Right cardiac atrium (tissue), 5 donors: ENCODE measurements around the gene ALG12. TPM values are rescaled to one million over a fixed set of nuclear protein-coding genes. Genes with fewer than 3 reads are reported as not detected.

Source experiments
- ATAC-seq, 2 donors: fragments of 200-7000 bp; cut with Tn5 transposase; one replicate each; pipeline versions ENCODE4 v1.8.0 to v1.9.1; 2020; ENCODE audit warnings: moderate library complexity in 2 of 2, mild to moderate bottlenecking in 1 of 2
- DNase-seq, 3 donors: peaks; one replicate each; pipeline ENCODE4 v3.0.0-alpha.2; 2020
- H3K27ac ChIP-seq: one replicate; pipeline ENCODE4 v1.5.1; 2013; ENCODE audit warnings: mild to moderate bottlenecking, low read length, control low read depth, moderate library complexity
- H3K27me3 ChIP-seq: one replicate; pipeline ENCODE4 v1.6.1; 2013; ENCODE audit not compliant: control insufficient read depth, insufficient read depth
- H3K4me1 ChIP-seq: one replicate; pipeline ENCODE4 v1.6.1; 2013; ENCODE audit warnings: low read length; ENCODE audit not compliant: control insufficient read depth, insufficient read depth
- H3K4me3 ChIP-seq: one replicate; pipeline ENCODE4 v1.5.1; 2013; ENCODE audit warnings: low read length, control low read depth
- H3K9me3 ChIP-seq: one replicate; pipeline ENCODE4 v1.6.1; 2013; ENCODE audit warnings: low read length; ENCODE audit not compliant: control insufficient read depth
- WGBS: extraction: QIAGEN DNeasy Blood & Tissue Kit; methylation state at CpG from one replicate; pipeline ENCODE4 v1.1.7; 2013; 5-methylcytosine and 5-hydroxymethylcytosine counted together
- intact Hi-C, 4 donors: fragments of 100-400 bp; cut with DNase I; formaldehyde crosslinking; loops; one replicate each; pipeline versions ENCODE4 v1.11.0 to v1.14.0; 2022 to 2023
- polyA plus RNA-seq: library from polyadenylated mRNA; stranded (reverse); fragments of 200-250 nt; gene quantifications from one replicate; pipeline ENCODE4 v1.2.3, GENCODE V29; 2013
- total RNA-seq, 4 donors: library from RNA; stranded (reverse); fragmentation: NEBNext Ultra II Directional; extraction: Animal tissue kit (Norgen Biotek cat#: 25700); gene quantifications; one replicate each; pipeline ENCODE4 v1.2.1, GENCODE V29; 2021
- donor health status: healthy with polysubstance abuse.
- donor health status: DM: no; HTN: yes; CAD: no.
- donor health status: DM: no; HTN: no; CAD: no.
- donor health status: DM: no; HTN: yes; CAD: no; lungs with severe emphysema.
- donor health status: DM: yes; HTN: yes; CAD: no.

ALG12 gene
- total and polyA plus RNA-seq, 5 donors = 13.0 to 19.7 (median 16.2) TPM

GRCh38 chr22:49907807-49908206 is 10.4 kb downstream of the ALG12 start:
- no peak overlapping the region for H3K4me3 ChIP-seq
- no peaks in the 10 kb centered on the region for H3K4me1 ChIP-seq
- no peak for ATAC-seq
- WGBS = 96% methylated on average over 19 of the region's 19 CpGs
- no peaks in the 10 kb centered on the region for H3K9me3 ChIP-seq
- H3K27me3 ChIP-seq = no peaks in the 10 kb centered on the region
- DNase-seq = peak in 1 of 3 donors; percentile 47
- intact Hi-C loops = loop anchor here in 1 of 4 donors (10.0 kb wide), 1 partner anchor 143 kb away; no protein-coding TSS in a partner anchor
- H3K27ac ChIP-seq = no peak overlapping the region

DNA sequence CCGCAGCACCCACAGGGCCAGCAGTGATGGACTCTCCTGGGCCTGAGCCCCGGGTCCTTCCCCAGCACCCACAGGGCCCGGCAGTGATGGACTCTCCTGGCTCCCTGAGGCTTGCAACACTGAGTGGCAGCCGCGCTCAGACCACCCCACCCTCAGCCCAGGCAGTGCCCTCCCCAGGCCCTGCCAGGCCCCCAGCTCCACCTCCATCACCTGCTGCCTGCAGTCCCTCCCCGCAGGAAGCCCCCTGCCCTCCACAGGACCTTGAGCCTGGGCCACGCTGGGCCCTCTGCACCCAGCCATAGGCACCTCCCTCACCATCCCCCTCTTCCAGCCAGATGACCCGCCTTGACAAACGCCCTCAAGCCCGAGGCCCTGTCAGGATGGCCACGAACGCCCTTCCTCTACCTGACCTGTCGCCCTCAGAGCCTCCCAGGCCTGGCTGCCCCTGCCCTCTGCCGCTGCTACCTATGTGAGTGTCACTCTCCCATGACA is 11.4 kb downstream of the ALG12 start:
- WGBS = 92% methylated on average over 14 of the region's 14 CpGs
- Histone ChIP-seq H3K4me3 (no peak overlapping the region), H3K27me3 (no peaks in the 10 kb centered on the region), H3K27ac (no peak overlapping the region), H3K4me1 (no peaks in the 10 kb centered on the region), H3K9me3 (no peaks in the 10 kb centered on the region)
- ATAC-seq (peak; percentile 8 to 30), DNase-seq (peak in 1 of 3 donors; percentile 25)
- intact Hi-C loops = loop anchor here in 1 of 4 donors (10.0 kb wide), 1 partner anchor 142 kb away; no protein-coding TSS in a partner anchor

- 94% methylated on average over 28 of the region's 28 CpGs for WGBS
- intact Hi-C loops = loop anchor here in 1 of 4 donors (10.0 kb wide), 1 partner anchor 141 kb away; no protein-coding TSS in a partner anchor
- Histone ChIP-seq H3K27me3 (no peaks in the 10 kb centered on the region), H3K4me3 (no peak overlapping the region), H3K9me3 (no peaks in the 10 kb centered on the region), H3K4me1 (no peaks in the 10 kb centered on the region), H3K27ac (no peak overlapping the region)
- DNase-seq = peak in 1 of 3 donors; percentile 37
- no peak for ATAC-seq
These were observed 12.0 kb downstream of the ALG12 start for GRCh38 chr22:49906071-49906798.

GRCh38 chr22:49905465-49905864 is 12.8 kb downstream of the ALG12 start:
- Histone ChIP-seq H3K4me1 (no peaks in the 10 kb centered on the region), H3K9me3 (no peaks in the 10 kb centered on the region), H3K27ac (no peak overlapping the region), H3K4me3 (no peak overlapping the region), H3K27me3 (no peaks in the 10 kb centered on the region)
- ATAC-seq (no peak), DNase-seq (no peak)
- WGBS = 96% methylated on average over 18 of the region's 18 CpGs
- intact Hi-C loops = loop anchor here in 1 of 4 donors (10.0 kb wide), 1 partner anchor 141 kb away; no protein-coding TSS in a partner anchor

- H3K4me1 ChIP-seq = no peaks in the 10 kb centered on the region
- ATAC-seq = no peak
- intact Hi-C loops = loop anchor here in 1 of 4 donors (10.0 kb wide), 1 partner anchor 139 kb away; no protein-coding TSS in a partner anchor
- DNase-seq = peak in 1 of 3 donors; percentile 55
- 89% methylated on average over 11 of the region's 11 CpGs for WGBS
- no peaks in the 10 kb centered on the region for H3K9me3 ChIP-seq
- no peaks in the 10 kb centered on the region for H3K27me3 ChIP-seq
- H3K27ac ChIP-seq = no peak overlapping the region
- H3K4me3 ChIP-seq = no peak overlapping the region
These were observed 14.2 kb downstream of the ALG12 start for GRCh38 chr22:49904040-49904369.

- Histone ChIP-seq H3K4me1 (no peaks in the 10 kb centered on the region), H3K27me3 (no peaks in the 10 kb centered on the region), H3K4me3 (no peak overlapping the region), H3K27ac (no peak overlapping the region), H3K9me3 (no peaks in the 10 kb centered on the region)
- ATAC-seq (peak in 1 of 2 donors; percentile 18), DNase-seq (peak in 1 of 3 donors; percentile 58)
- intact Hi-C loops = loop anchor here in 1 of 4 donors (10.0 kb wide), 1 partner anchor 139 kb away; no protein-coding TSS in a partner anchor
- WGBS = 77% methylated on average over 17 of the region's 17 CpGs
These were observed 14.8 kb downstream of the ALG12 start for GRCh38 chr22:49903322-49904039.

GRCh38 chr22:49901457-49901856 is 16.8 kb downstream of the ALG12 start:
- DNase-seq (peak in 1 of 3 donors; percentile 2), ATAC-seq (no peak)
- Histone ChIP-seq H3K4me3 (no peak overlapping the region), H3K4me1 (no peaks in the 10 kb centered on the region), H3K27me3 (no peaks in the 10 kb centered on the region), H3K27ac (no peak overlapping the region), H3K9me3 (no peaks in the 10 kb centered on the region)
- intact Hi-C loops = loop anchor here in 1 of 4 donors (10.0 kb wide), 1 partner anchor 137 kb away; no protein-coding TSS in a partner anchor
- 97% methylated on average over 11 of the region's 11 CpGs for WGBS

DNA sequence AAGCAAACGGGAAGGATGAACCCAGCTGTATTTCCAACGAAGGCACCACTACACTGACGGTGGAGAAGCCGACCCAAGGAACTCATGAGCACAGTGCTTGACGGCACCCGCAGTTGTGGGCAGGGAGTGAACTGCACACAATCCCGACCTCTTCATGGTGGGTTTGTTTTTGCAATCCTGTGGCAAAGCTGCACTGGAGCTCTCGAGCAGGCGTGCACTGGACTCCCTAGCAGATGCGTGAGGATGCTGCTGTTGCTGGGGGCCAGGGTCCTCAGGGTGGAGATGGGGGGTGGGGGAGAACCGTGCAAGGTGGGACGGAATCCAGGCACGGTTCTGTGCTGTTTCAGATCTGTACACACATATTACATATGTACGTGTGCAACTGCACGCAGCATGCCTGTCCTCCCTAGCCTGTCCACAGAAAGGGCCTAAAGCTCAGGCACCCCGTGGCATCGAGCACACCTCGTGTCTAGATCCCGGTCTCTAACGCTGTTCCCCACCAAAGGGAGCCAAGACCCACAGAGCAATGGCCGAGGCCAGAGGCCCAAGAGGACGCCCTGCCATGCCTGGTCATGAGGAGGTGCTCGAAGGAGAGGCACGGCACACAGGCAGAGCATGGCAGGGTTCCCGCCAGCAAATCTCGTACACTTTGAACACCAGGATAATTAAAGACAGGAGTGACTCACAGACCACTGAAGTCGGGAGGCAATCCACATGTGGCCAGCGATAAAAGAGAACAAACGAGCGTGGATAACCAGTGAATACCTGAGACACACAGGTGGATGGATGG is 17.6 kb downstream of the ALG12 start:
- intact Hi-C loops = loop anchor here in 1 of 4 donors (10.0 kb wide), 1 partner anchor 136 kb away; no protein-coding TSS in a partner anchor
- DNase-seq = peak in 1 of 3 donors; percentile 33
- no peaks in the 10 kb centered on the region for H3K9me3 ChIP-seq
- WGBS = 88% methylated on average over 30 of the region's 30 CpGs
- H3K27ac ChIP-seq = no peak overlapping the region
- ATAC-seq = peak; percentile 7
- H3K27me3 ChIP-seq = no peaks in the 10 kb centered on the region
- H3K4me1 ChIP-seq = no peaks in the 10 kb centered on the region
- H3K4me3 ChIP-seq = no peak overlapping the region

- WGBS = 89% methylated on average over 6 of the region's 6 CpGs
- H3K27ac ChIP-seq = no peak overlapping the region
- ATAC-seq (no peak), DNase-seq (peak in 1 of 3 donors; percentile 22)
- no peaks in the 10 kb centered on the region for H3K9me3 ChIP-seq
- no peak overlapping the region for H3K4me3 ChIP-seq
- H3K4me1 ChIP-seq = no peaks in the 10 kb centered on the region
- no peaks in the 10 kb centered on the region for H3K27me3 ChIP-seq
- intact Hi-C loops = no loop called here
These were observed 18.7 kb downstream of the ALG12 start for GRCh38 chr22:49899530-49899929.

- no peak for ATAC-seq
- Histone ChIP-seq H3K27ac (no peak overlapping the region), H3K27me3 (no peaks in the 10 kb centered on the region)
These were observed 21.1 kb downstream of the ALG12 start for GRCh38 chr22:49897015-49897684.

More at GRCh38 chr22:49897015-49897684, 21.1 kb downstream of the ALG12 start:
- Histone ChIP-seq H3K9me3 (no peaks in the 10 kb centered on the region), H3K4me3 (no peak overlapping the region), H3K4me1 (no peaks in the 10 kb centered on the region)
- 95% methylated on average over 8 of the region's 8 CpGs for WGBS
- intact Hi-C loops = no loop called here
- DNase-seq = no peak
